Skeletal muscle satellite cell (primary cell): Measurements from ENCODE around the gene RFPL1. TPM values are rescaled to one million over a fixed set of nuclear protein-coding genes. Genes with fewer than 3 reads are reported as not detected.
A peak's percentile ranks its signal among the peaks of the same experiment; 100 is the strongest.
"Not testable (repeated sequence)": the region's sequence is repeated elsewhere in the genome, so short reads cannot be mapped to it uniquely, and the experiment has no call there.

ENCODE experiments used
- H3K27me3 ChIP-seq: 2 replicates; pipeline ENCODE4 v1.7.0; 2013; ENCODE audit warnings: low read length; ENCODE audit not compliant: control insufficient read depth, insufficient read depth
- H3K36me3 ChIP-seq: 2 replicates; pipeline ENCODE4 v1.7.0; 2013; ENCODE audit warnings: mild to moderate bottlenecking, control low read depth, low read length; ENCODE audit not compliant: insufficient read depth
- H3K4me1 ChIP-seq: 2 replicates; pipeline ENCODE4 v1.7.0; 2013; ENCODE audit warnings: low read length; ENCODE audit not compliant: control insufficient read depth, insufficient read depth
- H3K4me2 ChIP-seq: 2 replicates; pipeline ENCODE4 v1.7.0; 2013; ENCODE audit warnings: mild to moderate bottlenecking, low read length
- H3K4me3 ChIP-seq: 2 replicates; pipeline ENCODE4 v1.7.0; 2013; ENCODE audit warnings: low read length
- H3K9ac ChIP-seq: 2 replicates; pipeline ENCODE4 v1.7.0; 2013; ENCODE audit warnings: mild to moderate bottlenecking, low read depth, low read length, moderate library complexity
- H3K9me3 ChIP-seq: replicated peaks from 2 replicates; pipeline ENCODE4 v1.7.0; 2013; ENCODE audit warnings: mild to moderate bottlenecking, control low read depth, low read length
- total RNA-seq: library from RNA; depleted of rRNA; stranded (reverse); fragments of >200 nt; gene quantifications from 2 replicates; pipeline ENCODE4 v1.2.3, GENCODE V29; 2012; rRNA removed

RFPL1 gene
- total RNA-seq: not detected in 2 replicates

GRCh38 chr22:29438283-29438682 lies at the start of gene RFPL1:
Gene RFPL1 (plus strand): TSS chr22:29438583.
- not testable (repeated sequence) for H3K36me3 ChIP-seq, H3K4me2 ChIP-seq, H3K4me3 ChIP-seq, H3K9me3 ChIP-seq, H3K4me1 ChIP-seq, H3K9ac ChIP-seq
- peaks cover 36% of the 10 kb centered on the region for H3K27me3 ChIP-seq

GRCh38 chr22:29388759-29389090 lies 49.7 kb upstream of the RFPL1 start:
- Histone ChIP-seq H3K4me3 (peak overlapping the region; percentile 87), H3K9me3 (no peaks in the 10 kb centered on the region), H3K36me3 (peaks cover 24% of the 10 kb centered on the region), H3K4me1 (peaks cover 13% of the 10 kb centered on the region), H3K4me2 (peak overlapping the region; percentile 91), H3K27me3 (no peaks in the 10 kb centered on the region), H3K9ac (peak overlapping the region; percentile 82)

GRCh38 chr22:29390270-29390669 lies 48.1 kb upstream of the RFPL1 start:
- no peaks in the 10 kb centered on the region for H3K27me3 ChIP-seq
- no peaks in the 10 kb centered on the region for H3K9me3 ChIP-seq

GRCh38 chr22:29391546-29391945 lies 46.8 kb upstream of the RFPL1 start:
- no peak overlapping the region for H3K4me3 ChIP-seq
- peaks cover 13% of the 10 kb centered on the region for H3K4me1 ChIP-seq
- H3K36me3 ChIP-seq: peaks cover 4% of the 10 kb centered on the region
- H3K9ac ChIP-seq: no peak overlapping the region
- H3K4me2 ChIP-seq: no peak overlapping the region
- no peaks in the 10 kb centered on the region for H3K27me3 ChIP-seq
- no peaks in the 10 kb centered on the region for H3K9me3 ChIP-seq

More at GRCh38 chr22:29390270-29390669, 48.1 kb upstream of the RFPL1 start:
- peaks cover 13% of the 10 kb centered on the region for H3K4me1 ChIP-seq
- peaks cover 16% of the 10 kb centered on the region for H3K36me3 ChIP-seq
- H3K4me3 ChIP-seq: no peak overlapping the region
- H3K4me2 ChIP-seq: no peak overlapping the region
- H3K9ac ChIP-seq: no peak overlapping the region

GRCh38 chr22:29393019-29393608 lies 45.3 kb upstream of the RFPL1 start:
- H3K9me3 ChIP-seq: no peaks in the 10 kb centered on the region
- peaks cover 6% of the 10 kb centered on the region for H3K4me1 ChIP-seq
- H3K27me3 ChIP-seq: peaks cover 8% of the 10 kb centered on the region
- H3K4me2 ChIP-seq: no peak overlapping the region
- H3K36me3 ChIP-seq: no peaks in the 10 kb centered on the region
- H3K9ac ChIP-seq: no peak overlapping the region
- no peak overlapping the region for H3K4me3 ChIP-seq

GRCh38 chr22:29394931-29395581 lies 43.3 kb upstream of the RFPL1 start:
- Histone ChIP-seq H3K36me3 (no peaks in the 10 kb centered on the region), H3K27me3 (peaks cover 12% of the 10 kb centered on the region), H3K9me3 (no peaks in the 10 kb centered on the region), H3K4me3 (no peak overlapping the region), H3K4me2 (no peak overlapping the region), H3K4me1 (no peaks in the 10 kb centered on the region), H3K9ac (no peak overlapping the region)

GRCh38 chr22:29396126-29396525 lies 42.3 kb upstream of the RFPL1 start:
- H3K4me3 ChIP-seq: no peak overlapping the region
- H3K4me1 ChIP-seq: no peaks in the 10 kb centered on the region
- no peaks in the 10 kb centered on the region for H3K9me3 ChIP-seq
- no peaks in the 10 kb centered on the region for H3K36me3 ChIP-seq
- H3K27me3 ChIP-seq: peaks cover 16% of the 10 kb centered on the region
- H3K9ac ChIP-seq: no peak overlapping the region
- H3K4me2 ChIP-seq: no peak overlapping the region

GRCh38 chr22:29397791-29398190 lies 40.6 kb upstream of the RFPL1 start:
- Histone ChIP-seq H3K4me1 (no peaks in the 10 kb centered on the region), H3K4me2 (no peak overlapping the region), H3K9ac (no peak overlapping the region), H3K9me3 (no peaks in the 10 kb centered on the region), H3K27me3 (peaks cover 26% of the 10 kb centered on the region), H3K4me3 (no peak overlapping the region), H3K36me3 (no peaks in the 10 kb centered on the region)

- Histone ChIP-seq H3K9ac (no peak overlapping the region), H3K4me3 (no peak overlapping the region), H3K4me1 (no peaks in the 10 kb centered on the region)
Observed at GRCh38 chr22:29400576-29400975, 37.8 kb upstream of the RFPL1 start.

GRCh38 chr22:29401538-29401937 lies 36.8 kb upstream of the RFPL1 start:
- H3K9ac ChIP-seq, H3K4me1 ChIP-seq, H3K4me2 ChIP-seq, H3K4me3 ChIP-seq, H3K9me3 ChIP-seq, H3K36me3 ChIP-seq: not testable (repeated sequence)
- peaks cover 26% of the 10 kb centered on the region for H3K27me3 ChIP-seq

More at GRCh38 chr22:29400576-29400975, 37.8 kb upstream of the RFPL1 start:
- H3K9me3 ChIP-seq: no peaks in the 10 kb centered on the region
- peaks cover 26% of the 10 kb centered on the region for H3K27me3 ChIP-seq
- no peaks in the 10 kb centered on the region for H3K36me3 ChIP-seq
- no peak overlapping the region for H3K4me2 ChIP-seq

- Histone ChIP-seq H3K36me3 (no peaks in the 10 kb centered on the region), H3K9ac (no peak overlapping the region), H3K4me3 (no peak overlapping the region), H3K9me3 (no peaks in the 10 kb centered on the region), H3K27me3 (no peaks in the 10 kb centered on the region), H3K4me2 (no peak overlapping the region), H3K4me1 (no peaks in the 10 kb centered on the region)
Observed at GRCh38 chr22:29408940-29409339, 29.4 kb upstream of the RFPL1 start.

GRCh38 chr22:29411569-29412211 lies 26.7 kb upstream of the RFPL1 start:
- H3K4me1 ChIP-seq, H3K9me3 ChIP-seq, H3K36me3 ChIP-seq, H3K27me3 ChIP-seq, H3K9ac ChIP-seq, H3K4me2 ChIP-seq, H3K4me3 ChIP-seq: not testable (repeated sequence)
